Measurements from ENCODE around the gene NSUN3.
"Not testable (repeated sequence)": the region's sequence is repeated elsewhere in the genome, so short reads cannot be mapped to it uniquely, and the experiment has no call there.

NSUN3 gene

DNA sequence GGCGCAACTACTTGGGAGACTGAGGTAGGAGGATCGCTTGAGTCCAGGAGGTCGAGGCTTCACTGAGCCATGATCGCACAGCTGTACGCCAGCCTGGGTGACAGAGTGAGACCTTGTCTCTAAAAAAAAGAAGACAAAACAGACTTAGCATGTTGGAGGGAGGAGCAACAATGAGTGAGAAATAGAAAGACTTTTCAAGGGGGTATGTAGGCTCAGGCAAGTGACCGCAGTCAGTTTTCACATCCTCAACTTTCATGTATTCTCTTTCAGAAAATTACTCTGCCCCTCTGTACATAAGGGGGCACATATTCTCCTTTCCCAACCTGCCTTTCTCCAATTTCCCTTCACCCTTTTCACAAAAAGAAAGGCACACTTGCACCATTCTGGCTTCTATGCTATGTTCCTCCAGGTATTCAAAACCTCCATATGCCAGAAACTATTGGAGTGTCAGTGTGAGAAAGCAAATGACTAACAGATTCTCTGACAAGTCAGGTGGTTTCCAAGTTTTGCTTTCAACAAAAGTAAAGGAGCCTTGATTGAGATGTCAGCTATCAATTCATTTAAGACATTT lies 7.6 kb downstream of the NSUN3 start:
- H3K4me3 ChIP-seq (ENCODE audit: low read length): no peak overlapping the region
- peaks cover 10% of the 10 kb centered on the region for H3K36me3 ChIP-seq (ENCODE audit: insufficient read depth, low read length)
- no peaks in the 10 kb centered on the region for H3K4me1 ChIP-seq (ENCODE audit: control insufficient read depth, insufficient read depth, low read length)
- no peaks in the 10 kb centered on the region for H3K9me3 ChIP-seq (replicated peaks; ENCODE audit: low read length)
- H3K9ac ChIP-seq (ENCODE audit: low read depth, low read length): no peak overlapping the region
- no peaks in the 10 kb centered on the region for H3K27me3 ChIP-seq (ENCODE audit: control insufficient read depth, insufficient read depth, low read length)
- H3K4me2 ChIP-seq (ENCODE audit: low read length): no peak overlapping the region

DNA sequence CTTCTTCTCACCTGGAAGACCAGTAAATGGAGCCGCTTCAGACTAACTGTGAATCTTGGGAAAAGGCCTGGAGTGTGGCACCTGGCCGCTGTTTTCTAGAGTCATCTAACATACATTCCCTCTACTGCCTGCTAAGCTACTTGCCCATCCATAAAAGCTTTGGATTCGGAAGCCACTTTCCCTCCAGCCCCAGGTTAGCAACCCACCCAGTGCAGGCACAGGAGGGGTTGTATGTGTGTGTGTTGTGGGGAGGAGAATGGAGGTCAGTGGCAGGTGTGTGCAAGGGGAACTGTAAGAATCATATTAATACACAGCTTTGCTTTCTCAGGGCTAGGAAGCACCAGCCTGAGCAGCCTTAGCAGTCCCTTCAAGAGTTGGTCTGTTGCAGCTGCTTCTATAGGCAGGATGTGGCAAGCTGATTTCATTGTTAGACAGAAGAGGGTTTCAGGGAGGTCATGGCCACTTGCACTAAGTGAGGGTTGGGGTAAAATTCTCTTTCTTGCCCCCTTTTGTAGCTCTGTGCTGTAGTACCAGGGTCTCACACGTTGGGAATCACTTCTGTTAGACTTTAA lies 8.9 kb downstream of the NSUN3 start:
- Histone ChIP-seq H3K4me2 (ENCODE audit: low read length) (no peak overlapping the region), H3K4me1 (ENCODE audit: control insufficient read depth, insufficient read depth, low read length) (peaks cover 7% of the 10 kb centered on the region), H3K9ac (ENCODE audit: low read depth, low read length) (no peak overlapping the region), H3K9me3 (replicated peaks; ENCODE audit: low read length) (no peaks in the 10 kb centered on the region), H3K36me3 (ENCODE audit: insufficient read depth, low read length) (peaks cover 13% of the 10 kb centered on the region), H3K4me3 (ENCODE audit: low read length) (no peak overlapping the region), H3K27me3 (ENCODE audit: control insufficient read depth, insufficient read depth, low read length) (no peaks in the 10 kb centered on the region)

DNA sequence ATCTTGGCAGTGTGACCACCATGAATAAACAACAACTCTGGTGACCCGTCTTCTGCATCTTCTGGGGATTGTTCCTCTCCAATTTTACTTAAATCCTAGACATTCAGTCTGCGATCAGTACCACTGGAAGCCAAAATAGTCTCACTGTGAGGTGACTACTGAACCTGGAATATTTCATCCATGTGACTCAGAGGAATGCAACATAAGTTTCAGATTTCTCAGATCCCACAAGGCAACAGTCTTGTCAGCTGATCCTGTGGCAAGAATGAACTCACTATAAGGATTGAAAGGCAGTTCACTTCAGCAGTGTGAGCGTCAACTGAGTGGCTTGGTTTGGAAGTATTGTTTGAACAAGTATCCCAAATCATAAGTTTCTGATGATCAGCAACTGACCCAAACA lies 13.2 kb downstream of the NSUN3 start:
- Histone ChIP-seq H3K4me3 (ENCODE audit: low read length) (no peak overlapping the region), H3K9me3 (replicated peaks; ENCODE audit: low read length) (no peaks in the 10 kb centered on the region), H3K4me1 (ENCODE audit: control insufficient read depth, insufficient read depth, low read length) (peaks cover 7% of the 10 kb centered on the region)

DNA sequence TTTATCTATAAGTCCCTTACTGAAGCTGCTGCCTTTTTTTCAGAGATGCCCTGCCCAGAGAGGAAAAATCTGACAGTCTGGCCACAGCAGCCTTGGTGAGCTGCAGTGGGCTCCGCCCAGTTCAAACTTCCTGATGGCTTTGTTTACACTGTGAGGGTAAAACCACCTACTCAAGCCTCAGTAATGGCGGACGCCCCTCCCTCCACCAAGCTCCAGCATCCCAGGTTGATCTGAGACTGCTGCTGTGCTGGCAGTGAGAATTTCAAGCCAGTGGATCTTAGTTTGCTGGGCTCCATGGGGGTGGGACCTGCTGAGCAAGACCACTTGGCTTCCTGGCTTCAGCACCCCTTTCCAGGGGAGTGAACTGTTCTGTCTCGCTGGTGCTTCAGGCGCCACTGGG lies 17.7 kb downstream of the NSUN3 start:
- not testable (repeated sequence) for H3K9me3 ChIP-seq (replicated peaks; ENCODE audit: low read length); H3K4me3 ChIP-seq (ENCODE audit: low read length); H3K36me3 ChIP-seq (ENCODE audit: insufficient read depth, low read length); H3K4me2 ChIP-seq (ENCODE audit: low read length); H3K27me3 ChIP-seq (ENCODE audit: control insufficient read depth, insufficient read depth, low read length); H3K4me1 ChIP-seq (ENCODE audit: control insufficient read depth, insufficient read depth, low read length); H3K9ac ChIP-seq (ENCODE audit: low read depth, low read length)

More for the DNA sequence above, 13.2 kb downstream of the NSUN3 start:
- Histone ChIP-seq H3K4me2 (ENCODE audit: low read length) (no peak overlapping the region), H3K36me3 (ENCODE audit: insufficient read depth, low read length) (peaks cover 8% of the 10 kb centered on the region), H3K9ac (ENCODE audit: low read depth, low read length) (no peak overlapping the region), H3K27me3 (ENCODE audit: control insufficient read depth, insufficient read depth, low read length) (no peaks in the 10 kb centered on the region)

DNA sequence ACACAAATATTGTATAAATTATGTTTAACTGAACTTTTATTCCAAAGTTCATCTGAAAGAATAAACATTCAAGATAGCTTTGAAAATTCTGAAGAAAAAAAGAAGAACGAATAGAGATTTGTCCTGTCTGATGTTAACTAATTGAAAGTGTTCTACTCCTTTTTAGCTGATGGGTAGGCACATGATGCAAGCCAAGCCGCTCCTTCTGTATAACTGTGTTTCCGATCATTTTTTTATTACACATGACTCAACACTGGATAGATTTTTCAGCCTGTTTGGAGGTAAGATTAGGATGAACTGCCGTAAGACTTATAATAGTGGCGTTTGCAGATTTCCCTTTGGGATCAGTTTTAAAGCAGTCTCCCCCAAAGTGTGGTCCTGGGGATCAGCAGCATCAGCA lies 19.0 kb downstream of the NSUN3 start:
- H3K27me3 ChIP-seq (ENCODE audit: control insufficient read depth, insufficient read depth, low read length): no peaks in the 10 kb centered on the region
- H3K9me3 ChIP-seq (replicated peaks; ENCODE audit: low read length): no peaks in the 10 kb centered on the region
- no peaks in the 10 kb centered on the region for H3K4me1 ChIP-seq (ENCODE audit: control insufficient read depth, insufficient read depth, low read length)
- peaks cover 4% of the 10 kb centered on the region for H3K36me3 ChIP-seq (ENCODE audit: insufficient read depth, low read length)
- H3K4me2 ChIP-seq (ENCODE audit: low read length): no peak overlapping the region
- no peak overlapping the region for H3K4me3 ChIP-seq (ENCODE audit: low read length)
- H3K9ac ChIP-seq (ENCODE audit: low read depth, low read length): no peak overlapping the region

DNA sequence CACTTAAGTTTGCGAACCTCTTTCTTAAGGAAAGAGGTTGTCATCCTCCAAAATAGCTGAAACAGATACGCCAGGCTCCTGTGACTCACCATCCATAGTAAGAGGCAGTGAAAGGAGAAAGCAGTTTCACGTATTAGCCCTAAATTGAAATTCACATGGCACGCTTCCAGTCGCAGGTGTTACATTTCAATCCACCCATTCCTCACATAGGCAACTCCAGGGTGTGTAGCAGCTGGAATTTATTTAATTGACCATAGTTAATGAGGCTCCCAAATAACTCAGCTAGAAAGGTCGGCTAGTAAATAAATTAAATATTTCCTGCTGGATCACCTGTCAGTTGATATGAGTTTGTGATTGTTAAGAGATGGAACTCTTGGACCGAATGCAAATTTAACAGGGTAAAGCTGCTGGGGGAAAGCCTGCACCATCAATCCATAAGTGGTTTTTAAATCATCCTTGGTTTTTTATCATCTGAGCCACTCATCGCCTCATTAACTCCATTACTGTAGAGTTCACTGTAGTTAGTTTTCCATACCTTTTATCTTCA lies 19.6 kb downstream of the NSUN3 start:
- no peak overlapping the region for H3K4me3 ChIP-seq (ENCODE audit: low read length)
- H3K4me2 ChIP-seq (ENCODE audit: low read length): no peak overlapping the region
- H3K4me1 ChIP-seq (ENCODE audit: control insufficient read depth, insufficient read depth, low read length): no peaks in the 10 kb centered on the region
- H3K9ac ChIP-seq (ENCODE audit: low read depth, low read length): no peak overlapping the region
- no peaks in the 10 kb centered on the region for H3K27me3 ChIP-seq (ENCODE audit: control insufficient read depth, insufficient read depth, low read length)
- no peaks in the 10 kb centered on the region for H3K9me3 ChIP-seq (replicated peaks; ENCODE audit: low read length)
- H3K36me3 ChIP-seq (ENCODE audit: insufficient read depth, low read length): peaks cover 4% of the 10 kb centered on the region

DNA sequence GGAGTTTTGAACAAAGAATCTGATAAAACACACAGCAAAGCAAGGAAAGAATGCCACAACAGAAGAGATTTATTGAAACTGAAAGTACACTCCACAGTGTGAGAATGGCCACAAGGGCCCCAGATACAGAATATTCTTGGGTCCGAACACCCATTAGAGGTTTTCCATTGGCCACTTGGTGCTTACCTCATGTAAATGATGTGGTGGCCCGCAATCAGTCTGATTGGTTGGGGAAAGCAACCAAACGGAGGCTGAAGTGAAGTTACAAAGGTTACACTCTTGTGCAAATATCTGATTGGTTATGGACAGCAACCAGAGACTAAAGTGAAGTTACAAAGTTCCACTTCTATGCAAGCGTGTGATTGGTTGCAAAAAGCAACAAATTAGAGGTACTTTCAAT lies 20.4 kb downstream of the NSUN3 start:
- H3K4me2 ChIP-seq (ENCODE audit: low read length): no peak overlapping the region
- H3K36me3 ChIP-seq (ENCODE audit: insufficient read depth, low read length): peaks cover 4% of the 10 kb centered on the region
- H3K9ac ChIP-seq (ENCODE audit: low read depth, low read length): no peak overlapping the region
- H3K9me3 ChIP-seq (replicated peaks; ENCODE audit: low read length): no peaks in the 10 kb centered on the region
- no peak overlapping the region for H3K4me3 ChIP-seq (ENCODE audit: low read length)
- H3K4me1 ChIP-seq (ENCODE audit: control insufficient read depth, insufficient read depth, low read length): no peaks in the 10 kb centered on the region
- no peaks in the 10 kb centered on the region for H3K27me3 ChIP-seq (ENCODE audit: control insufficient read depth, insufficient read depth, low read length)

DNA sequence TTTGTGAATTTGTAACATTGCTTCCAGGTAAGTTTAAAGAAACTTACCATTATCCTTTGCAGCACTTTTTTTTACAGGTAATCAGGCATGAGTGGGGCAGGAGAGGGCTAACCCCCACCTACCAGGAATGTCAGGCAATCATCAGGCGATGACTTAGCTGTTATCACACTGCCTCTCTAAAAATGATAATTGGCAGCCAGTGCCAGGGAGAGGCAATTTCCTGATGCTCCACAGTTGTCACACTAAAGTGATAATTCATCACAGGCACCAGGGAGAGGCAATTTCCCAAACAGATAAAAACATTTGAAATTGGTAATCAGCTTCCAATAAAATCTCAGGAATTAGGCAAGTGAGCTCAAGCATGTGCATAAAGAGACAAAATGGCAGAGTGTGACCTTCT lies 26.3 kb downstream of the NSUN3 start:
- H3K4me1 ChIP-seq (ENCODE audit: control insufficient read depth, insufficient read depth, low read length): no peaks in the 10 kb centered on the region
- H3K9ac ChIP-seq (ENCODE audit: low read depth, low read length): no peak overlapping the region
- no peaks in the 10 kb centered on the region for H3K9me3 ChIP-seq (replicated peaks; ENCODE audit: low read length)
- H3K4me2 ChIP-seq (ENCODE audit: low read length): no peak overlapping the region
- no peaks in the 10 kb centered on the region for H3K27me3 ChIP-seq (ENCODE audit: control insufficient read depth, insufficient read depth, low read length)
- peaks cover 16% of the 10 kb centered on the region for H3K36me3 ChIP-seq (ENCODE audit: insufficient read depth, low read length)
- no peak overlapping the region for H3K4me3 ChIP-seq (ENCODE audit: low read length)

DNA sequence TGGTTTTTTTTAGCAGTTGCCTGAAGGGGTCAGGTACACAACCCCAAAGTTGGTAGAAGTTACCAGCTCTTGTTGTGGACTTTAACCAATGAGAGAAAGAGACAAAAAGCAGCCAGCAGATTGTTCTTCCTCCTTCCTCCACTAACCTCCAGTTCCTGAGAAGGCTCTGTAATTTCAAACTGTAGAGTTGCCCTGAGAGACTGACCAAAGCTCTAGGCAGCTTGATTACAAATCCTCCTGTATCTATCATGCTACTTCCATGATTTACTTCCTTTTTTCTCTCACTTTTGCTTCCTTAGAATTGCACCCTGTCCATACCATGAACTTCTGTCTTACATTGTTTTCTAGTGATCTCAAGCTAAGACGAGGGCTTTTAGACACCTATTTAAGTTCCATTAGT lies 29.2 kb downstream of the NSUN3 start:
- Histone ChIP-seq H3K4me3 (ENCODE audit: low read length) (no peak overlapping the region), H3K9me3 (replicated peaks; ENCODE audit: low read length) (no peaks in the 10 kb centered on the region), H3K9ac (ENCODE audit: low read depth, low read length) (no peak overlapping the region), H3K4me1 (ENCODE audit: control insufficient read depth, insufficient read depth, low read length) (no peaks in the 10 kb centered on the region), H3K27me3 (ENCODE audit: control insufficient read depth, insufficient read depth, low read length) (no peaks in the 10 kb centered on the region), H3K4me2 (ENCODE audit: low read length) (no peak overlapping the region), H3K36me3 (ENCODE audit: insufficient read depth, low read length) (peaks cover 20% of the 10 kb centered on the region)

DNA sequence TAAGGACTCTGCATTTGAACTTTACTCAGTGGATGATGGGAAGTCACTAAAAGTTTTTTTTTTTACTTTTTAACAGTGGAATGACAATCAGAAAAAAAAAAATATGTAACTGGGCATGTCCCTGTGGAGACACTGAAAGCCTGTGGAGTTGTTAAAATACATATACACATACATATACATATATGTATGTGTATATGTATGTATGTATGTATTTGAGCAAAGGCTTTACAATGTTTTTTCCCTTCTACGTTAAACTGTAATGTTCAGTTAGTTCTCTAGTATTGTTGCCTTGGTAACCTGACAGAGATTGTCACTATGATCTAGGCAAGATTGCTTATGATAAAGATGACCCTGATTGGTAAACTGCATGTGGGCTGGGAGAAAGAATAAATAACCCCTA lies 30.3 kb downstream of the NSUN3 start:
- peaks cover 28% of the 10 kb centered on the region for H3K36me3 ChIP-seq (ENCODE audit: insufficient read depth, low read length)
- H3K4me1 ChIP-seq (ENCODE audit: control insufficient read depth, insufficient read depth, low read length): no peaks in the 10 kb centered on the region
- H3K27me3 ChIP-seq (ENCODE audit: control insufficient read depth, insufficient read depth, low read length): no peaks in the 10 kb centered on the region
- no peak overlapping the region for H3K4me2 ChIP-seq (ENCODE audit: low read length)
- H3K4me3 ChIP-seq (ENCODE audit: low read length): no peak overlapping the region
- H3K9ac ChIP-seq (ENCODE audit: low read depth, low read length): no peak overlapping the region
- H3K9me3 ChIP-seq (replicated peaks; ENCODE audit: low read length): no peaks in the 10 kb centered on the region

DNA sequence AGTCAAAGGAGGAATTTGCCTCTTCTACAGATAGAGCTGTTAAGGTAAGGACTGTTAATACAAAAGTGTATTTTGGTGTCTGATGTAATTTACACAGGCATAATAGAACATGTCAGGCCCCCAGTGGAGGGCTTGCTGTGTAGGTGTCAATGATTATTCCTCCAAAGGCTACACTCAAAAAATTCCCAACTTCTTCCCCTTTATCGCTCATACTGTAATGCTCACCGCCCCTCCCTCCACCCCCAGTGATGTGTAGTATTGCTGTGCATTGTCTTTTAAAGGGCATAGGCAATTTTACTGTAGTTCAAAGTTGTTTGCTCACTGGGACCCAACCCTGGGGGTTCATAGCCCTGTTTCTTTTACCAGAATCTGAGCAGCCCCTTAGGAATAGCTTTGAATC lies 32.2 kb downstream of the NSUN3 start:
- Histone ChIP-seq H3K4me3 (ENCODE audit: low read length) (no peak overlapping the region), H3K36me3 (ENCODE audit: insufficient read depth, low read length) (peaks cover 29% of the 10 kb centered on the region)

DNA sequence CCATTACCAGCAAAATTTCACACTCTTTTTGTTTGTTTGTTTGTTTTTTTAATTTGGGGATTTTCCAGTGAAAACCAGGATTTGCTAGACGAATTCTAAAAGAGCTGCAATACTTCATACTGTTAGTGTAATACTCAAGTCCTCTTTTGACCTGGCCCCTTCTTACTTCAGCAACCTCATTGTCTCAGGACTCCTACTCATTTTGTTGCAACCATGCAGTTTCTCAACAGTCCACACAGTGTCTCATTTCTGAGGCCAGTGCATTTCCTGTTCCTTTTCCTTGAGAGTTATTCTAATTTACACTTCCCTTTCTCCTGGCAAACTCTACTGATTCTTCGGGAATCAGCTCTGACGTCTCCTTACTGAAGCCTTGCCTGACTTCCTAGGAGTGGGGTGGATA lies 35.6 kb downstream of the NSUN3 start:
- Histone ChIP-seq H3K9ac (ENCODE audit: low read depth, low read length) (no peak overlapping the region), H3K4me3 (ENCODE audit: low read length) (no peak overlapping the region), H3K9me3 (replicated peaks; ENCODE audit: low read length) (no peaks in the 10 kb centered on the region), H3K27me3 (ENCODE audit: control insufficient read depth, insufficient read depth, low read length) (no peaks in the 10 kb centered on the region), H3K36me3 (ENCODE audit: insufficient read depth, low read length) (peaks cover 22% of the 10 kb centered on the region), H3K4me1 (ENCODE audit: control insufficient read depth, insufficient read depth, low read length) (no peaks in the 10 kb centered on the region), H3K4me2 (ENCODE audit: low read length) (no peak overlapping the region)

More for the DNA sequence above, 32.2 kb downstream of the NSUN3 start:
- Histone ChIP-seq H3K27me3 (ENCODE audit: control insufficient read depth, insufficient read depth, low read length) (no peaks in the 10 kb centered on the region), H3K9me3 (replicated peaks; ENCODE audit: low read length) (no peaks in the 10 kb centered on the region), H3K9ac (ENCODE audit: low read depth, low read length) (no peak overlapping the region), H3K4me2 (ENCODE audit: low read length) (no peak overlapping the region), H3K4me1 (ENCODE audit: control insufficient read depth, insufficient read depth, low read length) (no peaks in the 10 kb centered on the region)

All from skeletal muscle satellite cell (primary cell).